GM19463 (cell line): ENCODE measurements around the gene GNG5.
"Not testable (repeated sequence)": the region's sequence is repeated elsewhere in the genome, so short reads cannot be mapped to it uniquely, and the experiment has no call there.

Experiments used
- ATAC-seq: cut with Tn5 transposase; IDR thresholded peaks from one replicate; pipeline ENCODE4 v1.9.1; 2021; ENCODE audit warnings: mild to moderate bottlenecking, moderate library complexity; ENCODE audit not compliant: unreplicated experiment

The GNG5 gene

DNA sequence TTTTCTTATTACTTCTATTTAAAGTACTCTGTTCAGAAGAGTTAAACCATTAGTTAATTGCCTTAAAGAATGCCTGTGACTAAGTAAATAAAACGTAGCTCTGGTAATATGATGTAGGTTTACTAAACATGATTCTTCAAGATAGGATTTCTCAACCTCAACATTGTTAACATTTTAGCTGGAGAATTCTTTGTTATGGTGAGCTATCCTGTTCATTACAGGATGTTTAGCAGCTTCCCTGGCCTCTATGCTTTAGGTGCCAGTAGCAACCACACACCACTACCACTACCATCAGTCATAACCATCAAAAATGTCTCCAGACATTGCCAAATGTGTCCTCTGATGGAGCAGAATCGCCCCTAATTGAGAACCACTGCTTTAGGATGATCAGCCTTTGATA is 16.6 kb downstream of the GNG5 start:
- no peak for ATAC-seq

- no peak for ATAC-seq
Measured at GRCh38 chr1:84488107-84488506, 18.3 kb downstream of the GNG5 start.

DNA sequence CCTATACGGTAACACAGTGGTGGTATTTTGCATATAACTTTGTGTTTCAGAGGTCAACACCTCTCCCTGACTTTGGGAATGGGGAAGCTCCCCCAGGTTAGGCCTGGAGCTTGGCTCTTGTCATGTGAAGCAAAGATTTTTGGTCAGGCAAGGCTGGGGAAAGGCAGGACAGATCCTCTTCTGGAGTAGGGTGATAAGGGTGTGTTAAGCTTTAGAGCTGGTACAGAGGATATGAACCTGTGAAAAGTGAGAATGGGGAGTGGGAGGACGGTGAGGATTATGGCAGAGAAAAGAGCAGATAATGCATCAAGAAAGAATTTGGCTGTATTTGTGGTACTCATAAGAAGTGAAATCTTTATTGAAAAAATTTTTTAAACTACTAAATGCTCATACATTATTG is 25.1 kb downstream of the GNG5 start:
- no peak for ATAC-seq

GRCh38 chr1:84480650-84481049 is 25.7 kb downstream of the GNG5 start:
- ATAC-seq, result no peak

- ATAC-seq, result no peak
Measured at GRCh38 chr1:84479998-84480397, 26.4 kb downstream of the GNG5 start.

- peak; percentile 96 for ATAC-seq
Measured at GRCh38 chr1:84478876-84479868, 27.2 kb downstream of the GNG5 start, which contains the start of gene RPF1. Gene RPF1, plus strand, starts transcription at chr1:84479266. Its CDS starts 16 bp downstream, at chr1:84479282.

DNA sequence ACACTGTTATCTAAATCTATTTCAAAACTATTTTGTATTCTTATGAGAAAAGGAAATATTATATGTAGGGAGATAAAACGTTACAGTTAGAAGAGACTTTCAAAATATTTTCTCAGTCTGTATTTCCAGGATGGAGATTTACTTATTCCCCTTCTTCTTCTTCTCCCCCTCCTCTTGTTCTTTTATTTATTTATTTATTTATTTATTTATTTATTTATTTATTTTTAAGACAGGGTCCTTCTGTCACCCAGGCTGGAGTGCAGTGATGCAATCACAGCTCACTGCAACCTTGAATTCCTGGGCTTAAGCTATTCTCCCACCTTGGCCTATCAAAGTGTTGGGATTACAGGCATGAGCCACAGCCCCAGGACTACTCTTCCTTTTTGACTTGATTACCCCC is 30.2 kb downstream of the GNG5 start:
- no peak for ATAC-seq

DNA sequence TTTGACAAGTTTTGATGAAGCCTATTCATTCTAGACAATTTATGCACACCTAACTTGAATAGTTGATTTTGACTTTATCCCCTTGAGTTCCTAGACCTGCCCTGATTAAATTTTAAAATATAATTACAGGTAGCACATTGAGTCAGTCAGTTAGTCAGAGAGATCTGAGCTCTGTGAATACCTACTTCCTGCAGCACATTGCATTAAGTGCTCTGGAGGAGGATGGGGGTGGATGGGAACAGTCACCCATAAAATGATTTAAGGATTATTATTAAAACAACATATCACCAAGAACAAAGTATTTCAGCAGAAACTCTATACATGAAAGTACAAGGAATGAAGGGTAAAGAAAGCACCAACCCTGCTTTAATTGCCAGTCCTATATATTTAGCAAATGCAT is 39.1 kb downstream of the GNG5 start:
- ATAC-seq, result no peak

DNA sequence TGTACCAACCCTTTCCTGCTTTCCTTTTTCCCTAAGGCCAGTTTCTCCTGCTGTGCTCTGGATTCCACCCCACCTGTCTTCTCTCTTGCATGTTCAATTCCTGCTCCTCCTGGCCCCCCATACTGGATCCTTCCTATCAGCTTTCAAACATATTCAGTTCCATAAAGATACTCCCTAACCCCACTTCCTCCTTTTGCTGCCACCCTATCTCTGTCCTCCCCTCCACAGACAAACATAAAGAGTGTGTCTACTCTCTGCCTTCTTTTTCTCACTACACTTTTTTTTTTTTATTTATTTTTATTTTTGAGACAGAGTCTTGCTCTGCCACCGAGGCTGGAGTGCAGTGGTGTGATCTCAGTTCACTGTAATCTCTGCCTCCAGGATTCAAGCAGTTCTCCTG is 44.3 kb downstream of the GNG5 start:
- ATAC-seq, result no peak

GRCh38 chr1:84452436-84452835 is 53.9 kb downstream of the GNG5 start:
- no peak for ATAC-seq

DNA sequence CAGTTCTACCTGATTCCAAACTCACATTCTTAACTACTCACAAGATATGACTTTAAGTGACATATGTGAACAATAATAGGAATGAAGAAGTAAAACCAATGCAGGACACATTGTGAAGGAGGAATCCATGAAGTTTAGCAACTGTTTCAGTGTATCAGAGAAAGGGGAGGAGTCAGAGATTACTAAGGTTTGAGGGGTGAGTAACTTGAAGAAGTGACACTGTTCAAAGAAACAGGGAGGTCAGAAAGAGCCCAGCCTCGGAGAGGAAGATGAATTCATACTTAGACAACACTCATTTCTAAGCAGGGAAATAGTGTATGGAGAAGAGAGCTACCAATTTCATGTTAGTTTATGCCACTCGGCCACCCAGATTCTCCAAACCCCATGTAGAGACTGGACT is 55.5 kb downstream of the GNG5 start:
- no peak for ATAC-seq

- ATAC-seq, result not testable (repeated sequence)
Measured at GRCh38 chr1:84448704-84449103, 57.7 kb downstream of the GNG5 start.
